Suppressor macrophage (primary cell): ENCODE data around the gene CHD2.
"Not testable (repeated sequence)": the region's sequence is repeated elsewhere in the genome, so short reads cannot be mapped to it uniquely, and the experiment has no call there.

Experiments
- DNase-seq, 4 experiments: peaks; one replicate each; pipeline ENCODE4 v3.0.0-alpha.2; 2020 to 2022

CHD2 gene

GRCh38 chr15:93024293-93024692 lies 124.2 kb downstream of the CHD2 start:
- DNase-seq: no peak

- no peak for DNase-seq
Observed at GRCh38 chr15:93024716-93025624, 124.8 kb downstream of the CHD2 start.

- peak in 2 of 4 experiments; percentile 17 to 32 for DNase-seq
Observed at GRCh38 chr15:93025625-93025982, 125.5 kb downstream of the CHD2 start.

- DNase-seq: peak in 1 of 4 experiments; percentile 15
Observed at GRCh38 chr15:93026380-93026817, 126.3 kb downstream of the CHD2 start.

- DNase-seq: peak; percentile 70 to 86 (median 82)
Observed at GRCh38 chr15:93027413-93027812, 127.3 kb downstream of the CHD2 start.

- no peak for DNase-seq
Observed at GRCh38 chr15:93028111-93028631, 128.0 kb downstream of the CHD2 start.

- peak; percentile 80 to 94 (median 90) for DNase-seq
Observed at GRCh38 chr15:93028632-93029213, 128.6 kb downstream of the CHD2 start.

- peak in 2 of 4 experiments; percentile 15 to 50 for DNase-seq
Observed at GRCh38 chr15:93029214-93029835, 129.2 kb downstream of the CHD2 start.

GRCh38 chr15:93029836-93030429 lies 129.8 kb downstream of the CHD2 start:
- no peak for DNase-seq

GRCh38 chr15:93030430-93031102 lies 130.4 kb downstream of the CHD2 start:
- DNase-seq: peak; percentile 72 to 80 (median 80)

GRCh38 chr15:93031103-93031464 lies 131.0 kb downstream of the CHD2 start:
- no peak for DNase-seq

- DNase-seq: not testable (repeated sequence)
Observed at GRCh38 chr15:93031557-93032384, 131.6 kb downstream of the CHD2 start.

- DNase-seq: not testable (repeated sequence)
Observed at GRCh38 chr15:93032515-93033206, 132.5 kb downstream of the CHD2 start.

GRCh38 chr15:93033434-93034045 lies 133.4 kb downstream of the CHD2 start:
- DNase-seq: no peak

GRCh38 chr15:93034512-93034911 lies 134.4 kb downstream of the CHD2 start:
- no peak for DNase-seq

- no peak for DNase-seq
Observed at GRCh38 chr15:93035092-93035915, 135.2 kb downstream of the CHD2 start.

GRCh38 chr15:93035953-93036810 lies 136.1 kb downstream of the CHD2 start:
- peak; percentile 66 to 70 (median 68) for DNase-seq
